ENCODE results near the gene OR6S1. TPM values are rescaled to one million over a fixed set of nuclear protein-coding genes. Genes with fewer than 3 reads are reported as not detected.

The OR6S1 gene
- total and polyA plus RNA-seq, 2 donors (not counting 3 experiments of a cell fraction or from before 2014, with no cell fraction given) = not detected

GRCh38 chr14:20632448-20632830, 9.1 kb downstream of the OR6S1 start:
- Histone ChIP-seq H3K27me3 (ENCODE audit: control insufficient read depth in 2 of 2, insufficient read depth in 2 of 2, low read length in 2 of 2) (peaks cover 24 to 40% of the 10 kb centered on the region in 2 experiments), H3K9me3 (replicated peaks; ENCODE audit: control insufficient read depth, insufficient read depth, low read length) (no peaks in the 10 kb centered on the region), H2AFZ (ENCODE audit: low read depth, low read length) (no peak overlapping the region), H3K36me3 (ENCODE audit: control insufficient read depth in 2 of 2, extremely low read depth in 1 of 2, insufficient read depth in 2 of 2, low read length in 2 of 2) (no peaks in the 10 kb centered on the region), H3K79me2 (ENCODE audit: control insufficient read depth, insufficient read depth, low read length) (no peaks in the 10 kb centered on the region), H3K4me2 (ENCODE audit: insufficient read depth, low read length) (peak overlapping the region; percentile 68), H3K9me1 (replicated peaks; ENCODE audit: control insufficient read depth, extremely low read depth, insufficient read depth, low read length) (no peaks in the 10 kb centered on the region), H3K27ac (ENCODE audit: insufficient read depth, low read depth, low read length) (no peak overlapping the region), H4K20me1 (replicated peaks; ENCODE audit: control insufficient read depth, extremely low read depth, insufficient read depth, low read length) (no peaks in the 10 kb centered on the region), H3K9ac (replicated peaks; ENCODE audit: extremely low read depth, insufficient read depth, low read length) (no peak overlapping the region), H3K4me3 (replicated peaks in 1 of 3; ENCODE audit: insufficient read depth in 1 of 3, low read depth in 1 of 3, low read length in 3 of 3) (peak overlapping the region in 2 of 3 experiments; percentile 17 to 49), H3K4me1 (ENCODE audit: control insufficient read depth, extremely low read depth, insufficient read depth, low read length) (peaks cover 24% of the 10 kb centered on the region)
- dilution Hi-C loops (cut with MboI; ENCODE audit: extremely low pct_ligation_motif_present, low sequenced_read_pairs) (no loop called here), intact Hi-C loops (cut with micrococcal nuclease) (loop anchor here (1.0 to 5.0 kb wide), 3 partner anchors 19 to 170 kb away; partner anchors contain the start of gene RNASE1)
- CTCF ChIA-PET = interaction anchor here (3.0 kb wide), 2 partner anchors 19 to 50 kb away, joined by 17 to 20 read pairs; no protein-coding TSS in a partner anchor
- FAIRE-seq (no peak), DNase-seq (ENCODE audit: low read depth, low spot score) (no peak)
- no peak for TF ChIP-seq EZH2 (IDR thresholded peaks at IDR 0.05; ENCODE audit: borderline replicate concordance, low read depth, low read length, severe bottlenecking)
- TF ChIP-seq MAX (IDR thresholded peaks at IDR 0.05; ENCODE audit: insufficient read depth, insufficient read length) = no peak
- TF ChIP-seq CTCF (IDR thresholded peaks at IDR 0.05; ENCODE audit: extremely low read depth in 1 of 2, insufficient read depth in 1 of 2, low read depth in 1 of 2, low read length in 2 of 2) = no peak
- TF ChIP-seq POLR2A (IDR thresholded peaks at IDR 0.05; ENCODE audit: low read depth, low read length) = no peak
- no peak for TF ChIP-seq GATA2 (IDR thresholded peaks at IDR 0.05; ENCODE audit: insufficient read depth, insufficient read length, low read depth, low read length)
- TF ChIP-seq POLR2AphosphoS5 (IDR thresholded peaks at IDR 0.05; ENCODE audit: insufficient read depth, low read depth, low read length) = no peak
- BruUV-seq (replicated peaks) = no TSS peak
- POLR2A ChIA-PET = no interaction called here
